Loucy (cell line): Measurements from ENCODE around the gene SAP25.

Source experiments
- H2AFZ ChIP-seq: fragments of 200-600 bp; sonication (generic); 2 replicates; pipeline ENCODE4 v1.6.0; 2016; ENCODE audit warnings: antibody characterized with exemption, mild to moderate bottlenecking, low read length, moderate library complexity
- H3F3A ChIP-seq: fragments of 200-600 bp; 2 replicates; pipeline ENCODE4 v1.6.0; 2016; ENCODE audit warnings: antibody characterized with exemption, low read depth, mild to moderate bottlenecking
- H3K27me3 ChIP-seq: fragments of 200-600 bp; sonication (generic); 2 replicates; pipeline ENCODE4 v1.6.1; 2014; ENCODE audit warnings: low read length, mild to moderate bottlenecking; ENCODE audit not compliant: insufficient read depth, poor library complexity, severe bottlenecking
- H3K36me3 ChIP-seq: fragments of 200-600 bp; sonication (generic); 2 replicates; pipeline ENCODE4 v1.6.1; 2016; ENCODE audit warnings: low read length; ENCODE audit not compliant: insufficient read depth
- H3K4me1 ChIP-seq: fragments of 200-600 bp; sonication (generic); 2 replicates; pipeline ENCODE4 v1.5.1; 2014; ENCODE audit warnings: low read length, mild to moderate bottlenecking; ENCODE audit not compliant: insufficient read depth, poor library complexity, severe bottlenecking
- H3K4me2 ChIP-seq: fragments of 200-600 bp; sonication (generic); 2 replicates; pipeline ENCODE4 v1.6.0; 2014; ENCODE audit warnings: antibody characterized with exemption, low read length, low read depth, mild to moderate bottlenecking; ENCODE audit not compliant: poor library complexity, severe bottlenecking
- H3K4me3 ChIP-seq: fragments of 200-600 bp; sonication (generic); 2 replicates; pipeline ENCODE4 v1.5.1; 2014; ENCODE audit warnings: low read length, mild to moderate bottlenecking, mixed read lengths; ENCODE audit not compliant: poor library complexity, severe bottlenecking
- H3K79me2 ChIP-seq: fragments of 200-600 bp; sonication (generic); 2 replicates; pipeline ENCODE4 v1.6.1; 2014; ENCODE audit warnings: low read length; ENCODE audit not compliant: insufficient read depth
- H3K9ac ChIP-seq: fragments of 200-600 bp; sonication (generic); 2 replicates; pipeline ENCODE4 v1.6.0; 2014; ENCODE audit warnings: mild to moderate bottlenecking, low read depth, low read length, moderate library complexity; ENCODE audit not compliant: poor library complexity, severe bottlenecking
- H3K9me2 ChIP-seq: fragments of 200-600 bp; sonication (generic); replicated peaks from 2 replicates; pipeline ENCODE4 v1.6.1; 2016; ENCODE audit warnings: low read depth, low read length, mixed read lengths
- H3K9me3 ChIP-seq: fragments of 200-600 bp; sonication (generic); 2 replicates; pipeline ENCODE4 v1.6.1; 2014; ENCODE audit warnings: mild to moderate bottlenecking, antibody characterized with exemption, low read length, low read depth; ENCODE audit not compliant: insufficient read depth
- H4K20me1 ChIP-seq: fragments of 200-600 bp; sonication (generic); 2 replicates; pipeline ENCODE4 v1.6.0; 2014; ENCODE audit warnings: antibody characterized with exemption, low read length, mild to moderate bottlenecking; ENCODE audit not compliant: insufficient read depth, poor library complexity, severe bottlenecking
- CTCF ChIP-seq: fragments of 200-600 bp; sonication (generic); conservative IDR thresholded peaks from 2 replicates; pipeline ENCODE4 v1.5.1; 2014; ENCODE audit warnings: mild to moderate bottlenecking, antibody characterized with exemption, low read length
- EZH2phosphoT487 ChIP-seq: fragments of 200-600 bp; IDR thresholded peaks from 2 replicates; pipeline ENCODE4 v1.6.1; 2018; ENCODE audit warnings: antibody characterized with exemption, mild to moderate bottlenecking, moderate library complexity, borderline replicate concordance

The SAP25 gene

GRCh38 chr7:100612730-100613390 is 39.2 kb upstream of the SAP25 start:
- H3K9ac ChIP-seq, result peak overlapping the region; percentile 65
- no peaks in the 10 kb centered on the region for H3K27me3 ChIP-seq
- H2AFZ ChIP-seq, result peak overlapping the region; percentile 29; the same call in 1 of the 2 replicates
- H3K4me3 ChIP-seq, result peak overlapping the region; percentile 71
- H3K4me2 ChIP-seq, result peak overlapping the region; percentile 98
- no peak for TF ChIP-seq EZH2phosphoT487
- peak; percentile 59 for TF ChIP-seq CTCF
- no peaks in the 10 kb centered on the region for H3K9me3 ChIP-seq
- no peaks in the 10 kb centered on the region for H3K79me2 ChIP-seq
- H3K9me2 ChIP-seq, result no peaks in the 10 kb centered on the region
- no peaks in the 10 kb centered on the region for H3K36me3 ChIP-seq
- no peaks in the 10 kb centered on the region for H4K20me1 ChIP-seq
- 0 out of 2 replicates have a peak, but pooled peaks cover 4% of the 10 kb centered on the region for H3F3A ChIP-seq
- peaks cover 19% of the 10 kb centered on the region for H3K4me1 ChIP-seq

- Histone ChIP-seq H4K20me1 (no peaks in the 10 kb centered on the region), H3F3A (0 out of 2 replicates have a peak, but pooled peaks cover 4% of the 10 kb centered on the region), H3K9me2 (no peaks in the 10 kb centered on the region), H2AFZ (peak within 1 kb of the TSS; percentile 77), H3K4me1 (peaks cover 19% of the 10 kb centered on the region), H3K4me3 (peak within 1 kb of the TSS; percentile 71), H3K36me3 (no peaks in the 10 kb centered on the region), H3K27me3 (no peaks in the 10 kb centered on the region), H3K9ac (peak within 1 kb of the TSS; percentile 65), H3K79me2 (no peaks in the 10 kb centered on the region), H3K4me2 (peak within 1 kb of the TSS; percentile 98), H3K9me3 (no peaks in the 10 kb centered on the region)
- TF ChIP-seq CTCF, result no peak
- no peak for TF ChIP-seq EZH2phosphoT487
Observed at GRCh38 chr7:100611983-100612729, 38.5 kb upstream of the SAP25 start, which contains the start of gene MOSPD3. TSS of gene MOSPD3 (plus strand) at chr7:100612540. CDS start at chr7:100612792, 252 bp downstream.

- no peak overlapping the region for H2AFZ ChIP-seq
- H3K4me2 ChIP-seq, result no peak overlapping the region
- H3K36me3 ChIP-seq, result no peaks in the 10 kb centered on the region
- H3F3A ChIP-seq, result 0 out of 2 replicates have a peak, but pooled peaks cover 4% of the 10 kb centered on the region
- H3K4me3 ChIP-seq, result no peak overlapping the region
- no peaks in the 10 kb centered on the region for H3K27me3 ChIP-seq
- no peaks in the 10 kb centered on the region for H3K79me2 ChIP-seq
- H3K9me3 ChIP-seq, result no peaks in the 10 kb centered on the region
- no peaks in the 10 kb centered on the region for H4K20me1 ChIP-seq
- H3K4me1 ChIP-seq, result peaks cover 19% of the 10 kb centered on the region
- no peaks in the 10 kb centered on the region for H3K9me2 ChIP-seq
- H3K9ac ChIP-seq, result no peak overlapping the region
- TF ChIP-seq EZH2phosphoT487 (no peak), CTCF (no peak)
Observed at GRCh38 chr7:100609958-100610357, 36.3 kb upstream of the SAP25 start.
